RWPE2 (cell line): ENCODE results near the gene PCED1A.

ENCODE experiments used
- ATAC-seq: fragments of 200-7000 bp; cut with Tn5 transposase; 3 replicates; pipeline ENCODE4 v1.9.1; 2021; ENCODE audit warnings: low read depth
- DNase-seq: peaks from one replicate; pipeline ENCODE4 v3.0.0-alpha.2; 2020; ENCODE audit warnings: low spot score
- H3K27ac ChIP-seq: fragments of 450-650 bp; 2 replicates; pipeline ENCODE4 v1.5.1; 2017; ENCODE audit warnings: mild to moderate bottlenecking; ENCODE audit not compliant: poor library complexity, severe bottlenecking
- H3K27me3 ChIP-seq: fragments of 250-450 bp; sonication (Bioruptor Pico); 2 replicates; pipeline ENCODE4 v1.5.1; 2021; ENCODE audit warnings: mild to moderate bottlenecking, moderate library complexity; ENCODE audit not compliant: insufficient read depth, poor library complexity, severe bottlenecking
- H3K36me3 ChIP-seq: fragments of 250-450 bp; sonication (Bioruptor Pico); 2 replicates; pipeline ENCODE4 v1.5.1; 2020; ENCODE audit warnings: low read depth, mild to moderate bottlenecking, moderate library complexity
- H3K4me1 ChIP-seq: fragments of 250-450 bp; sonication (Bioruptor Pico); 2 replicates; pipeline ENCODE4 v1.5.1; 2021; ENCODE audit warnings: mild to moderate bottlenecking, moderate library complexity; ENCODE audit not compliant: insufficient read depth, poor library complexity, severe bottlenecking
- H3K4me3 ChIP-seq: fragments of 250-450 bp; sonication (Bioruptor Pico); 2 replicates; pipeline ENCODE4 v1.5.1; 2021; ENCODE audit warnings: mild to moderate bottlenecking, moderate library complexity; ENCODE audit not compliant: severe bottlenecking
- H3K9me3 ChIP-seq: fragments of 250-450 bp; sonication (Bioruptor Pico); 2 replicates; pipeline ENCODE4 v1.5.1; 2021; ENCODE audit warnings: mild to moderate bottlenecking, moderate library complexity; ENCODE audit not compliant: severe bottlenecking
- TF ChIP-seq, protein P1 (sequence below): fragments of 450-650 bp; IDR thresholded peaks from one replicate; pipeline ENCODE4 v1.5.1; 2017; ENCODE audit warnings: mild to moderate bottlenecking, moderate library complexity; ENCODE audit not compliant: poor library complexity, severe bottlenecking

The PCED1A gene

DNA sequence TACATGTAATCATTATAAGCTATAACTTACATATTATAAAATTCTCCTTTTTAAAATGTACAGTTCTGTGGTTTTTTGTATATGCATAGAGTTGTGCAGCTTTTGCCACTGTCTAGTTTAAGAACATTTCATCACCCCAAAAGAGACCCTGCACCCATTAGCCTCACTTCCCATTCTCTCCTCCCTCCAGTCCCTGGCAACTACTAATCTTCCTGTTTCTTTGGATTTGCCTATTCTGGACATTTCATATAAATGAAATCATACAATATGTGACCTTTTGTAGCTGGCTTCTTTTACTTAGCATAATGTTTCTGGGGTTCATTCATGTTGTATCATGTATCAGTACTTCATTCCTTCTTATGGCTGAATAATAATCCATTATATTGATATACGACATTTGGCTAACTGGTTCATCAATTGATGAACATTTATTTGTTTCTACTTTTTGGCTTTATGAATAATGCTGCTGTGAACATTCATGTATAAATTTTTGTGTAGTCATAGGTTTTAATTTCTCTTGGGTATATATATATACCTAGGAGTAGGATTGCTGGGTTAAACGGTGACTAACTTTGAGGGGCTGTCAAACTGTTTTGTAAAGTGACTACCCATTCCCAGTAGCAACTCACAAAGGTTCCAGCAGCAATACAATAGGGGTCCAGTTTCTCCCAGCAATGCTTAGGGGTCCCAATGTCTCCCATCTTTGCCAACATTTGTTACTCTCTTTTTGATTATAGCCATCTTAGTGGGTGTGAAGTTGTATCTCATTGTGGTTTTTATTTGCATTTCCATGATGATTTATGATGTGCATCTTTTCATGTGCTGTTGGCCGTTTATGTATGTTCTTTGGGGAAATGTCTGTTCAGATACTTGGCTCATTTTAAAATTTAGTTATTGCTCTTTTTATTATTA lies 43.5 kb upstream of the PCED1A start:
- H3K36me3 ChIP-seq: no peaks in the 10 kb centered on the region
- H3K4me1 ChIP-seq: peaks cover under 1% of the 10 kb centered on the region
- no peaks in the 10 kb centered on the region for H3K9me3 ChIP-seq
- TF ChIP-seq, protein P1, sequence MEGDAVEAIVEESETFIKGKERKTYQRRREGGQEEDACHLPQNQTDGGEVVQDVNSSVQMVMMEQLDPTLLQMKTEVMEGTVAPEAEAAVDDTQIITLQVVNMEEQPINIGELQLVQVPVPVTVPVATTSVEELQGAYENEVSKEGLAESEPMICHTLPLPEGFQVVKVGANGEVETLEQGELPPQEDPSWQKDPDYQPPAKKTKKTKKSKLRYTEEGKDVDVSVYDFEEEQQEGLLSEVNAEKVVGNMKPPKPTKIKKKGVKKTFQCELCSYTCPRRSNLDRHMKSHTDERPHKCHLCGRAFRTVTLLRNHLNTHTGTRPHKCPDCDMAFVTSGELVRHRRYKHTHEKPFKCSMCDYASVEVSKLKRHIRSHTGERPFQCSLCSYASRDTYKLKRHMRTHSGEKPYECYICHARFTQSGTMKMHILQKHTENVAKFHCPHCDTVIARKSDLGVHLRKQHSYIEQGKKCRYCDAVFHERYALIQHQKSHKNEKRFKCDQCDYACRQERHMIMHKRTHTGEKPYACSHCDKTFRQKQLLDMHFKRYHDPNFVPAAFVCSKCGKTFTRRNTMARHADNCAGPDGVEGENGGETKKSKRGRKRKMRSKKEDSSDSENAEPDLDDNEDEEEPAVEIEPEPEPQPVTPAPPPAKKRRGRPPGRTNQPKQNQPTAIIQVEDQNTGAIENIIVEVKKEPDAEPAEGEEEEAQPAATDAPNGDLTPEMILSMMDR: no peak
- no peak overlapping the region for H3K4me3 ChIP-seq
- DNase-seq: no peak
- H3K27ac ChIP-seq: no peak overlapping the region
- no peak for ATAC-seq
- H3K27me3 ChIP-seq: no peaks in the 10 kb centered on the region

DNA sequence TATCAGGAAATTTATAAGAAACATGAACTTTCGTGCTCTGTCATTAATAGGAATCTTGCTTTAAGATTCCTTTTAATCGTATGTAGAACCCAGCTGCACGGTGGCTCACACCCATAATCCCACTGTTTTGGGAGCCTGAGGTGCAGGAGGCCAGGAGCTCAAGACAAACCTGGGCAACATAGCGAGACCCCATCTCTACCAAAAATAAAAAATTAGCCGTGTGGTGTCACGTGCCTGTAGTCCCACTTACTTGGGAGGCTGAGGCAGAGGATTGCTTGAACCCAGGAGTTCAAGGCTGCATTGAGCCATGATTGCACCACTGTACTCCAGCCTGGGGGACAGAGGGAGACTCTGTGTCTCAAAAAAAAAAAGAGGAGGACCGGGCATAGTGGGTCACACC lies 40.2 kb upstream of the PCED1A start:
- Histone ChIP-seq H3K4me1 (no peaks in the 10 kb centered on the region), H3K27me3 (no peaks in the 10 kb centered on the region), H3K9me3 (no peaks in the 10 kb centered on the region), H3K27ac (no peak overlapping the region), H3K36me3 (no peaks in the 10 kb centered on the region; the same call in 1 of the 2 replicates), H3K4me3 (no peak overlapping the region)
- no peak for DNase-seq
- ATAC-seq: no peak
- TF ChIP-seq, protein P1: no peak

- Histone ChIP-seq H3K4me3 (no peak overlapping the region), H3K4me1 (no peaks in the 10 kb centered on the region), H3K36me3 (no peaks in the 10 kb centered on the region; the same call in 1 of the 2 replicates), H3K27ac (no peak overlapping the region), H3K27me3 (no peaks in the 10 kb centered on the region), H3K9me3 (no peaks in the 10 kb centered on the region)
- TF ChIP-seq, protein P1: no peak
- ATAC-seq: peak; percentile 59
- no peak for DNase-seq
Measured at GRCh38 chr20:2879146-2879545, 38.7 kb upstream of the PCED1A start.

DNA sequence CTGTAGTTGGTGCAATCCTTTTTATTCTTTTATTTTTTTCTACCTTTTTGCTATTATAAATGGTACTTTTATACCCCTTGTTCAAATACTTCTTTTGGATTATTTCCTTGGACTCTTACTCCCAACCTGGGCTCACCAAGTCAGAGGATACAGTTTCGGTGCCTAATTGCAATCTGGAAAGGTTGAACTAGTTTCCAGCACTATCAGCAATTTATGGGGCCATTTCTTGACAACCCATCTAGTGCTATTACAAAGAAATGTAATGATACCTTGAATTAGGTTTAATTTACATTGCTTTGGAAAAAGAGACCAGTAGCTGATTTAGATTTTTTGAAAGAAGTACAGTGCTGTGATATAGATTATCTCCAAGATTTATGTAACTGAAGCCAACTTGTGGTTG lies 38.1 kb upstream of the PCED1A start:
- no peaks in the 10 kb centered on the region; the same call in 1 of the 2 replicates for H3K36me3 ChIP-seq
- no peaks in the 10 kb centered on the region for H3K4me1 ChIP-seq
- H3K27me3 ChIP-seq: no peaks in the 10 kb centered on the region
- ATAC-seq: no peak
- H3K9me3 ChIP-seq: no peaks in the 10 kb centered on the region
- H3K4me3 ChIP-seq: no peak overlapping the region
- H3K27ac ChIP-seq: no peak overlapping the region
- DNase-seq: no peak
- TF ChIP-seq, protein P1: no peak

- Histone ChIP-seq H3K36me3 (no peaks in the 10 kb centered on the region; the same call in 1 of the 2 replicates), H3K4me3 (no peak overlapping the region), H3K9me3 (no peaks in the 10 kb centered on the region), H3K4me1 (peaks cover 3% of the 10 kb centered on the region), H3K27me3 (no peaks in the 10 kb centered on the region), H3K27ac (no peak overlapping the region)
- TF ChIP-seq, protein P1: no peak
- ATAC-seq (no peak), DNase-seq (peak; percentile 37)
Measured at GRCh38 chr20:2875690-2876203, 35.3 kb upstream of the PCED1A start.
